Activated naive CD8-positive, alpha-beta T cell (primary cell): ENCODE data around the gene ANKLE2.
A peak's percentile ranks its signal among the peaks of the same experiment; 100 is the strongest.
"Not testable (repeated sequence)": the region's sequence is repeated elsewhere in the genome, so short reads cannot be mapped to it uniquely, and the experiment has no call there.

Experiments used
- H3K27ac Mint-ChIP-seq: one replicate; pipeline ENCODE4 v1.8.0; 2021; ENCODE audit warnings: mixed read lengths
- H3K27me3 Mint-ChIP-seq: one replicate; pipeline ENCODE4 v1.8.0; 2021; ENCODE audit warnings: mixed read lengths
- H3K36me3 Mint-ChIP-seq: one replicate; pipeline ENCODE4 v1.8.0; 2021; ENCODE audit warnings: mixed read lengths
- H3K4me1 Mint-ChIP-seq: one replicate; pipeline ENCODE4 v1.8.0; 2021; ENCODE audit warnings: low read depth, mixed read lengths
- H3K4me3 Mint-ChIP-seq: one replicate; pipeline ENCODE4 v1.8.0; 2021; ENCODE audit warnings: mild to moderate bottlenecking, mixed read lengths
- H3K9me3 Mint-ChIP-seq: one replicate; pipeline ENCODE4 v1.8.0; 2021; ENCODE audit warnings: low read depth, mixed read lengths

ANKLE2 gene

GRCh38 chr12:132761032-132761920, at the start of gene ANKLE2:
TSS of gene ANKLE2 (minus strand) at chr12:132761832. CDS start at chr12:132761798, 34 bp downstream.
- Mint-ChIP-seq H3K4me3 (peak within 1 kb of the TSS; percentile 99), H3K27ac (peak within 1 kb of the TSS; percentile 98), H3K27me3 (no peaks in the 10 kb centered on the region), H3K4me1 (peaks cover 26% of the 10 kb centered on the region), H3K36me3 (peaks cover 3% of the 10 kb centered on the region), H3K9me3 (no peaks in the 10 kb centered on the region)

DNA sequence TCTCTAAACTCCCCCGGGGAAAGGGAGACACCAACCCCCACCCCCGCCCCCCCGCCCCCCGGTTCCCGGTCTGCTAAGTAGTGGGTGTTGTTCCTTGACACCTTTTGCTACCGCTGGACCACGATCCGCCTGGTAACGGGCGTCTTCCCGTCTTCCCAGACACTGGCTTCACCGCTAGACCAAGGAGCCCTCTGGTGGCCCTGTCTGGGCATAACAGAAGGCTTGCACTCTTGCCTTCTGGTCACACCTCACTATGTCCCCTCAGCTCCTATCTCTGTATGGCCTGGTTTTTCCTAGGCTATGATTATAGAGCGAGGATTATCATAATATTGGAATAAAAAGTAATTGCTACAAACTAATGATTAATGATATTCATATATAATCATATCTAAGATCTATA, 47.8 kb upstream of the ANKLE2 start:
- H3K9me3 Mint-ChIP-seq, H3K27ac Mint-ChIP-seq, H3K27me3 Mint-ChIP-seq, H3K4me3 Mint-ChIP-seq: not testable (repeated sequence)
- Mint-ChIP-seq H3K4me1 (peaks cover 40% of the 10 kb centered on the region), H3K36me3 (peaks cover 10% of the 10 kb centered on the region)

DNA sequence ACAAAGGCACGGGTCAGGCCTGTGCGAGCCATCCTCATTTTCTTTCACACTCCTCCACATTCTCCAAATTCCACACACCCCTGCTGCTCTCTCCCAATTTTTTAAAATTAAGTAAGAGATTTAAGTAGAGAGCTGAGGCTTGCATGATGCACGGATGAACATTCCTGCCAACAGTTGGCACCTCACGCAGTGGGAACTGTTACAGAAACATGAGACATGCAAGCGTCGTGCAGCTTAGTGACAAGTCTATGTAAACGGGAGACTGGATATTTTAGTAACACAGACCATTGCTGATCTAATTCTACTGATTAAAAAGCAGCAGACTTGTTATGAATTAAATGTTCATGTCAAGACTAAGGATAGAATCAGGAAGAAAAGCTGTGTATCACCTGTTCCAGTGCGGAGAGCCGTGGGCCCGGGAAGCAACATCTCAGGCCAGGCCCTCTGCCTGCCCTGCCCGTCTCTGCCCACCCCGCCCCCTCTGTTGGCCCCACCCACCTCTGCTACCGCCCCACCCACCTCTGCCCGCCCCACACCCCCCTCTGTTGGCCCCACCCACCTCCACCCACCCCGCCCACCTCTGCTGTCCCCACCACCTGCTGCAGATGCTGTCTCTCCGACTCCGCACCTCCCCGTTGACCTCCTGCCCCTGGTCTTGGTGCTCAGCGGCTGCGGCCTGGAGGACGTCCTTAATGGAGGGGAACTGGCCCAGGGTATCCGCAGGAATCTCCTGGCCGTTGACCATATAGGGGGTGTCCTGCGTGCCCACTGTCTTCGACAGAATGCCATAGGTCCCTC, 45.9 kb upstream of the ANKLE2 start:
- H3K27ac Mint-ChIP-seq, result no peak overlapping the region
- peaks cover 9% of the 10 kb centered on the region for H3K36me3 Mint-ChIP-seq
- H3K4me3 Mint-ChIP-seq, result no peak overlapping the region
- peaks cover 30% of the 10 kb centered on the region for H3K4me1 Mint-ChIP-seq
- no peaks in the 10 kb centered on the region for H3K27me3 Mint-ChIP-seq
- no peaks in the 10 kb centered on the region for H3K9me3 Mint-ChIP-seq

DNA sequence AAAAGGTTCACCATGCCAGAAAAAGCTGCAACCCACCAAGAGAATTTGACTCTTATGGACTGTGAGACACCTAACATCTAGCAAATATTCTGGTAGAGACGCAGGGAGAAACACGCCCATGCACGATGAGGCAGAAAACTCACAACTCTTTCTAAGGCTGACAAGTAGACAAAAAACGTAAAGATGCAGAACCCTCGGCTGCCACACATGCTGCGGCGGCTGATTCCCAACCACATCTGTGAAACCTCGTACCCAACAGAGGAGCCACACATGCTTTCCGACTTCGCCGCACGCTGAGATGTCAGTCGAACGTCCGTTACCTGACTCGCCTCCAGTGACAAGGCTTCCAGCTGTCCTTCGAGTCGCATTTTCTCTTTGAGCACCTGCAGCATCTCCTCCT, 45.2 kb upstream of the ANKLE2 start:
- no peak overlapping the region for H3K4me3 Mint-ChIP-seq
- no peaks in the 10 kb centered on the region for H3K9me3 Mint-ChIP-seq
- H3K4me1 Mint-ChIP-seq, result peaks cover 26% of the 10 kb centered on the region
- H3K27ac Mint-ChIP-seq, result no peak overlapping the region
- peaks cover 6% of the 10 kb centered on the region for H3K36me3 Mint-ChIP-seq
- H3K27me3 Mint-ChIP-seq, result no peaks in the 10 kb centered on the region

DNA sequence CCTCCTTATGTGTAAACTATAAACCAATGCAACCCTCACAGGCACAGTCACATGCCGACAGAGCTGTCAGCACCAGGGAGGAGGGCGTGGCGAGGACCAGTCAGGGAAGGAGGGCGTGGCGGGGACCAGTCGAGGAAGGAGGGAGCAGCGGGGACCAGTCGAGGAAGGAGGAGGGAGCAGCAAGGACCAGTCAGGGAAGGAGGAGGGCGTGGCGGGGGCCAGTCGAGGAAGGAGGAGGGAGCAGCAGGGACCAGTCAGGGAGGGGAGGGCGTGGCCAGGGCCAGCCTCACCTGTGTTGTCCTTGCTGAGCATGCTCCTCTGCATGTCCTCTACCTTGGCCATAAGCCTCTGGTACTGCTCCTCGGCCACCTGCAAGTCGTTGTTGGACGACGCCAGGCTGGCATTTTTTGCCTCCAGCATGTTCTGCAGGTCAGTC, 42.8 kb upstream of the ANKLE2 start:
- Mint-ChIP-seq H3K36me3 (peaks cover 3% of the 10 kb centered on the region), H3K9me3 (no peaks in the 10 kb centered on the region), H3K4me1 (peaks cover 21% of the 10 kb centered on the region), H3K27me3 (no peaks in the 10 kb centered on the region), H3K4me3 (no peak overlapping the region), H3K27ac (no peak overlapping the region)

GRCh38 chr12:132803888-132804287, 42.3 kb upstream of the ANKLE2 start:
- Mint-ChIP-seq H3K27ac (no peak overlapping the region), H3K27me3 (no peaks in the 10 kb centered on the region), H3K9me3 (no peaks in the 10 kb centered on the region), H3K36me3 (peaks cover 3% of the 10 kb centered on the region), H3K4me3 (no peak overlapping the region), H3K4me1 (peaks cover 20% of the 10 kb centered on the region)

DNA sequence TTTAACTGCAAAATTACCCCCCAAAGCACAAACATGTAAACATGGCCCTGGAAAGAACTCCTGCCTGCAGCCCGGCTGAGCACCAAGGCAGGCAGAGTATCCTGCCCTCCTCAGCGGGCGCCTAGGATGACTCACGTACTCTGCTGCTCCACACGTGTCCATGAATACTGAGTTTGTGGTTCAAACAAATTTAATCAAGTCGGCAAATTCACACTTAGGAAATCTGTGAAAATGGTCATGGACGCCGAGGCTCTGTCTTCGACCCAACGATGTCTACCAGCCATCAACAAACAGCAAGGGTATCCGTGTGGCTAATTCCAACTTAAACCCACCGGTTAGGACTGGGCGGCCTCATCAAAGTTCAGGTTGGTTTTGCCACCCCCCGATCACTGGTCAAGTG, 41.5 kb upstream of the ANKLE2 start:
- Mint-ChIP-seq H3K9me3 (no peaks in the 10 kb centered on the region), H3K4me1 (peaks cover 15% of the 10 kb centered on the region), H3K4me3 (no peak overlapping the region), H3K27ac (no peak overlapping the region), H3K27me3 (no peaks in the 10 kb centered on the region), H3K36me3 (peaks cover 3% of the 10 kb centered on the region)

GRCh38 chr12:132801741-132802140, 40.1 kb upstream of the ANKLE2 start:
- Mint-ChIP-seq H3K36me3 (peaks cover 3% of the 10 kb centered on the region), H3K4me1 (peaks cover 8% of the 10 kb centered on the region), H3K9me3 (no peaks in the 10 kb centered on the region), H3K27me3 (no peaks in the 10 kb centered on the region), H3K27ac (no peak overlapping the region), H3K4me3 (no peak overlapping the region)

DNA sequence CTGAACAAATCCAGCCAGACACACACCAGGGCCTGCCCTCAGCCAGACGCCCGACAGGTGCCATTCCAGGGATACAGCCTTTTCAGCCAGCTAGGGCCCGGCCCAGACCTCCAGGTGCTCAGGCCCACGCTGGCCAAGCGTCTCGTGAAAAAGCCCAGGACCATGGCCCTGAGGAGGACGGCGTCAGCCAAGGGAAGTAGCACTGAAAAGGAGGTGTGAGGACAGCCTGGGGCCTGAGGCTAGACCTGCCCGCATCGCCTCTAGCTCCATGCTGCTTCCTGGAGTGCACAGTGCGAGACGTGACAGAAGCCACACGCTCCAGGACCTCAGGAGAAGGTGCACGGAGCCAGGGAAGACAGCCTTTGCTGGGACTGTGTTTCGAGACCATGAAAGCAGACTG, 37.2 kb upstream of the ANKLE2 start:
- Mint-ChIP-seq H3K4me1 (no peaks in the 10 kb centered on the region), H3K36me3 (peaks cover 3% of the 10 kb centered on the region), H3K27ac (no peak overlapping the region), H3K4me3 (no peak overlapping the region), H3K9me3 (no peaks in the 10 kb centered on the region), H3K27me3 (no peaks in the 10 kb centered on the region)

DNA sequence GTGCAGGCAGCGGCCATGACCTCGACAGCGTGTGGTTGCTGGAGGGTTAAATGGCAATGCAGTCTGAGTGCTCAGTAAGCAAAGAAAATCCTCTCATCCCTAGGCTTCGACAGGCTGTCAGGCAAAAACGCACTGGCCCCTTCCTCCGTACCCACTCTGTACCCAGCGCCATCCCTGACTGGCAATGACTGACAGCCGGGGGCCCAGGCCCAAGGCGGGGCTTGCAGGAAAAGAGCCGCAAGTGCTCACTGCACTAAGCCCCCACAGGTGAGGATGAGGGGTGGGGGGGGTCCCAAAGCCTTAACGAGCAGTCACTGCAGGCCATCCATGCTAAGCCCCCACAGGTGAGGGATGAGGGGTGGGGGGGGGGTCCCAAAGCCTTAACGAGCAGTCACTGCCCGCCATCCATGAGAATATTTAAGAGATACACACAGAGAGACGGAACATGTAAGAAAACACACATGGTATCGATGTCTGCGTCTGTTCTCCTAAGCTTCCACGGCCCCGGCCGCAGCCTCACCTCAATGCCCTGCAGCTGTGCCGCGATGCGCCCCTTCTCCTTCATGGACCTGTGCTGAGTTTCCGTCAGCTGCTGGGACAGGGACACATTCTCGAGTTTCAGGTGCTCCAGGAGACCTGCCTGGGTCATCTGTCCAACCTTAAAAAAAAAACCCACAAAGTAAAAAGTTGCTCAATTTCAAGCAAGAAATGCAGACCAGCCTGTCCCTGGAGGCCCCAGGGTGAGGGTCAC, 36.4 kb upstream of the ANKLE2 start:
- no peak overlapping the region for H3K27ac Mint-ChIP-seq
- peaks cover 3% of the 10 kb centered on the region for H3K36me3 Mint-ChIP-seq
- no peaks in the 10 kb centered on the region for H3K4me1 Mint-ChIP-seq
- H3K9me3 Mint-ChIP-seq, result no peaks in the 10 kb centered on the region
- H3K4me3 Mint-ChIP-seq, result no peak overlapping the region
- H3K27me3 Mint-ChIP-seq, result no peaks in the 10 kb centered on the region

GRCh38 chr12:132795847-132796246, 34.2 kb upstream of the ANKLE2 start:
- Mint-ChIP-seq H3K4me3 (no peak overlapping the region), H3K4me1 (no peaks in the 10 kb centered on the region), H3K36me3 (no peaks in the 10 kb centered on the region), H3K27ac (no peak overlapping the region), H3K27me3 (no peaks in the 10 kb centered on the region), H3K9me3 (no peaks in the 10 kb centered on the region)

GRCh38 chr12:132791940-132792339, 30.3 kb upstream of the ANKLE2 start:
- not testable (repeated sequence) for H3K27ac Mint-ChIP-seq, H3K9me3 Mint-ChIP-seq, H3K4me3 Mint-ChIP-seq, H3K27me3 Mint-ChIP-seq, H3K4me1 Mint-ChIP-seq, H3K36me3 Mint-ChIP-seq

DNA sequence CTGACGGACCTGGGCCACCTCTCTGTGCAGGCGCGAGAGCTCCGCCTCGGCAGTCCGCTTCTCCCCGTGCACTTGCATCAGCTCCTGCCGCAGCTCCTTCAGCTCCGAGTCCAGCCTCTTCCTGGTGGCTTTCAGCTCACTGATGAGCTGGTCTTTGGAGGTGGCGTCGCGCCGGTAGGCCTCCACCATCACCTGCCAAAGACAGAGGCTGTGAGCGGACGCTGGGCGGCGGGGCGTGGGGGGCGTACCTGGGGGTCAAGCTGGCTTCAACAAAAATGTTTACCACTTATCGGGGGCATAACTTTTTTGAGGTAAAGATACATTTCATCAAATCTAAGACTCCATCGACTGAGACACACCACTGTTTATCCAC, 27.5 kb upstream of the ANKLE2 start:
- H3K4me1 Mint-ChIP-seq, result no peaks in the 10 kb centered on the region
- H3K36me3 Mint-ChIP-seq, result peaks cover 5% of the 10 kb centered on the region
- H3K27me3 Mint-ChIP-seq, result no peaks in the 10 kb centered on the region
- no peak overlapping the region for H3K27ac Mint-ChIP-seq
- H3K9me3 Mint-ChIP-seq, result no peaks in the 10 kb centered on the region
- H3K4me3 Mint-ChIP-seq, result no peak overlapping the region

GRCh38 chr12:132788375-132789098, 26.9 kb upstream of the ANKLE2 start:
- Mint-ChIP-seq H3K27ac (no peak overlapping the region), H3K9me3 (no peaks in the 10 kb centered on the region), H3K27me3 (no peaks in the 10 kb centered on the region), H3K4me1 (no peaks in the 10 kb centered on the region), H3K4me3 (no peak overlapping the region), H3K36me3 (peaks cover 5% of the 10 kb centered on the region)
